ENCODE data around the gene TDO2.

The TDO2 gene

GRCh38 chr4:155954939-155955338, 51.4 kb downstream of the TDO2 start:
- DNase-seq = no peak

DNA sequence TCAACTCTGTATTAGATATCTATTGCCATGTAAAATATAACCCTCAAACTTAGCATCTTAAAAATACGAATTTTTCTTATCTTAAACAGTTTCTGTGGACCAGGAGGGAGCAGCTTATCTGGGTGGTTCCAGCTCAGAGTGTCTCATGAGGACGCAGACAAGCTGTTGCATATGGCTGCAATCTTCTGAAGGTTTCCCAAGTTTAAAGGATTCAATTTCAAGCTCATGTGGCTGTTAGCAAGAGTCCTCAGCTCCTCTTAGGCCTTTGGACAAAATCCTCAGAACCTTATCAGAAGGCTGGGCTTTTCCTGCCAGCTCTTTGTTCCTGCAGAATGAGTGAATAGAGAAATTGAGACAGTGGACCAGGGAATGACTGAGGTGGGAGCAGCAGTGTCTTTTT, 53.0 kb downstream of the TDO2 start:
- DNase-seq = no peak

GRCh38 chr4:155959417-155959816, 55.9 kb downstream of the TDO2 start:
- DNase-seq = no peak

DNA sequence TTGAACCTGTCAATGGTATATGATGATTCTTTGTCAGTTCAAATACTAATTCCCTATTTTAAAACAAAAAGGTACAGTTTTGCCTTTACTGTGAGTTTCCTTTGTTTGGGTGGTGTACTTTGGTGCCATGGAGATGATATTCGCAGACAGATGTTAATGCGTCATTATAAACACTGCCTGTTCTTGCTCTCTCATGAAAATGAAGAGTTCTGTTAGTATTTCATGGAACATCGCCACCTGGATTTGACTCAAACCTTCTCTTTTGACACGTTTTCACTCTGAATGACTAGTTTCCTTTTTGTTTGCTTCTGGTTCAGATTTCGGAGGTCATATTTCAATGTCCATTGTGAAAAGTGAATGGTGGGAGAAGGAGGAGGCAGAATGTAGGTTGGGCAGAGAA, 57.0 kb downstream of the TDO2 start:
- no peak for DNase-seq

GRCh38 chr4:155961575-155961974, 58.1 kb downstream of the TDO2 start:
- no peak for DNase-seq

- DNase-seq = no peak
Observed at GRCh38 chr4:155962767-155963166, 59.3 kb downstream of the TDO2 start.

DNA sequence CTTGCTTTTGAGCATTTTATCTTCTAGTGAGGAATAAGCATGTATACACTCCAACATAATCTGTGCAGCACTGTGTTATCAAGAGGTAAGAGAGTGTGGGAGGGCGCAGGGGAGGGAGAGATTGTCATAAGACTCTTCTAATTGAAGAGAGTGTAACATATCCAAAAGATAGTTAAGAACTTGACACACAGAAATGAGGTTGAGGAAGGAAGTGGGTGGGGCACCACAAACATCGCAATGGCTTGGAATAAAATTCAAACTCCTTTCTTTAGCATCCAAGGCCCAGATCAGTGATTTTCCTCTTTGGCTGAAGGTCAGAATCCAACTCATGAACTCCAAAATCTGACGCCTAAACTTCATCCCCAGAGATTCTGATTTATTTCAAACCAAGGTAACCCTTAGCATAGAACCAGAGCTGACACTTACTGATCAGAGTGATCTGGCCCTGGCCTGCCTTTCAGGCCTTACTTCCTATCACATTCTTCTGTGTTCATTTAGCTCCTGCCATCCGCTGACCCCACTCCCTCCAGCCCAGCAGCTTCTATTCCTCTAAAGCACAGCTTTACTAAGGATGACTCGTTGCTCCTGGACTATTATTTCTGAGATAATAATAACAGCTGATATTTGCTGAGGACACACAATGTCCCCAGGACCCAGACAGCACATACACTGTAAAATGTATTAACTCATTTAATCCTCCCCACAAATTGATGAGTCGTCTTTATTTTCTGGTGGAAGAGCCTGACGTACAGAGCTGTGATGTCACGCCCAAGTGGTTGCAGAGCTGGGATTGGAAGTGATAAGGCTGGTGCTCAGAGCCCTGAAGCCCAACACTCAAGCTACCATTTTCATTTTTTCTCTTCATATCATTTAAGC, 60.8 kb downstream of the TDO2 start:
- no peak for DNase-seq

- DNase-seq = no peak
Observed at GRCh38 chr4:155966171-155966570, 62.7 kb downstream of the TDO2 start.

- DNase-seq = no peak
Observed at GRCh38 chr4:155966731-155967395, 63.4 kb downstream of the TDO2 start.
